OCI-LY3 (cell line): Measurements from ENCODE around the gene OR5K3.

ENCODE experiments used
- EZH2phosphoT487 ChIP-seq: fragments of 200-600 bp; shearing (Covaris generic); IDR thresholded peaks from 2 replicates; pipeline ENCODE4 v1.6.1; 2018; ENCODE audit warnings: antibody characterized with exemption, mixed run types, low read depth
- TF ChIP-seq, protein P1 (sequence below): fragments of 200-600, 300-600 bp; sonication (generic); IDR thresholded peaks from 2 replicates; pipeline ENCODE4 v1.5.1; 2014; ENCODE audit warnings: antibody characterized with exemption, low read length, low read depth

DNA sequence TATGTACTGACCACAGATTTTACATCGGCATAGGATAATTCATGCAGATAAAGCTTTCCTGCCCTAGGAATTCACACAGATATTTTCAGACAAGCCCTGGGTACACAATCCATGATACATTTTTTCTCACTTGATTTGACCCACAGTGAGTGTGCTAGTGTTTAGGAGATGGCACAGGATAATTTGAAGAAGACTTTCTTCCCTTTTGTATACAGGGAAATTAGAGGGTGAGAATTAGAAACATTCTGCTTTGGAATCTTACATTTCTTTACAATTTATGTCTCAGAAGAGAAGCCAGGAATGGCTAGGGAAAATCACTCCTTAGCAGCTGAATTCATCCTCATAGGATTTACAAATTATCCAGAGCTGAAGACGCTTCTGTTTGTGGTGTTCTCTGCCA, 36.9 kb upstream of the OR5K3 start, which contains the start of gene OR5K4:
- TF ChIP-seq, protein P1, sequence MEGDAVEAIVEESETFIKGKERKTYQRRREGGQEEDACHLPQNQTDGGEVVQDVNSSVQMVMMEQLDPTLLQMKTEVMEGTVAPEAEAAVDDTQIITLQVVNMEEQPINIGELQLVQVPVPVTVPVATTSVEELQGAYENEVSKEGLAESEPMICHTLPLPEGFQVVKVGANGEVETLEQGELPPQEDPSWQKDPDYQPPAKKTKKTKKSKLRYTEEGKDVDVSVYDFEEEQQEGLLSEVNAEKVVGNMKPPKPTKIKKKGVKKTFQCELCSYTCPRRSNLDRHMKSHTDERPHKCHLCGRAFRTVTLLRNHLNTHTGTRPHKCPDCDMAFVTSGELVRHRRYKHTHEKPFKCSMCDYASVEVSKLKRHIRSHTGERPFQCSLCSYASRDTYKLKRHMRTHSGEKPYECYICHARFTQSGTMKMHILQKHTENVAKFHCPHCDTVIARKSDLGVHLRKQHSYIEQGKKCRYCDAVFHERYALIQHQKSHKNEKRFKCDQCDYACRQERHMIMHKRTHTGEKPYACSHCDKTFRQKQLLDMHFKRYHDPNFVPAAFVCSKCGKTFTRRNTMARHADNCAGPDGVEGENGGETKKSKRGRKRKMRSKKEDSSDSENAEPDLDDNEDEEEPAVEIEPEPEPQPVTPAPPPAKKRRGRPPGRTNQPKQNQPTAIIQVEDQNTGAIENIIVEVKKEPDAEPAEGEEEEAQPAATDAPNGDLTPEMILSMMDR = no peak
- no peak for TF ChIP-seq EZH2phosphoT487
